ENCODE results near the gene ARHGEF40. TPM values are rescaled to one million over a fixed set of nuclear protein-coding genes. Genes with fewer than 3 reads are reported as not detected.

The ARHGEF40 gene
- polyA plus RNA-seq, 1 experiment = 62.7 TPM

- Histone ChIP-seq H3K27me3 (ENCODE audit: control insufficient read depth, insufficient read depth, low read length) (no peaks in the 10 kb centered on the region), H3K36me3 (ENCODE audit: control insufficient read depth, insufficient read depth, low read length) (peaks cover 7% of the 10 kb centered on the region), H3K4me3 (ENCODE audit: low read depth, low read length) (no peak overlapping the region)
- TF ChIP-seq CTCF (IDR thresholded peaks at IDR 0.05; ENCODE audit: insufficient read depth, low read depth, low read length) = no peak
- CTCF ChIA-PET = interaction anchor here (0.6 to 7.8 kb wide), 16 partner anchors 7 to 650 kb away, joined by 3 to 202 read pairs (median 27); partner anchors contain the start of genes ARHGEF40, RNASE13, SLC39A2 and TMEM253
- POLR2A ChIA-PET = no interaction called here
- DNase-seq (ENCODE audit: low read depth) = no peak
Observed at GRCh38 chr14:21090940-21091663, 21.0 kb downstream of the ARHGEF40 start.

- DNase-seq (ENCODE audit: low read depth) = no peak
- POLR2A ChIA-PET = interaction anchor here (1.0 kb wide), 1 partner anchor 24 kb away, joined by 3 read pairs; no protein-coding TSS in a partner anchor
- no peak for TF ChIP-seq CTCF (IDR thresholded peaks at IDR 0.05; ENCODE audit: insufficient read depth, low read depth, low read length)
- CTCF ChIA-PET = interaction anchor here (0.6 to 7.8 kb wide), 29 partner anchors 8 to 729 kb away, joined by 3 to 202 read pairs (median 6); partner anchors contain the start of genes ARHGEF40, RNASE13, RNASE8 and SLC39A2
- Histone ChIP-seq H3K27me3 (ENCODE audit: control insufficient read depth, insufficient read depth, low read length) (no peaks in the 10 kb centered on the region), H3K36me3 (ENCODE audit: control insufficient read depth, insufficient read depth, low read length) (peaks cover 7% of the 10 kb centered on the region), H3K4me3 (ENCODE audit: low read depth, low read length) (no peak overlapping the region)
Observed at GRCh38 chr14:21091821-21092272, 21.7 kb downstream of the ARHGEF40 start.

- POLR2A ChIA-PET = interaction anchor here (1.0 kb wide), 1 partner anchor 24 kb away, joined by 3 read pairs; no protein-coding TSS in a partner anchor
- DNase-seq (ENCODE audit: low read depth) = no peak
- peaks cover 7% of the 10 kb centered on the region for H3K36me3 ChIP-seq (ENCODE audit: control insufficient read depth, insufficient read depth, low read length)
- H3K27me3 ChIP-seq (ENCODE audit: control insufficient read depth, insufficient read depth, low read length) = no peaks in the 10 kb centered on the region
- H3K4me3 ChIP-seq (ENCODE audit: low read depth, low read length) = no peak overlapping the region
- TF ChIP-seq CTCF (IDR thresholded peaks at IDR 0.05; ENCODE audit: insufficient read depth, low read depth, low read length) = peak; percentile 100
- CTCF ChIA-PET = interaction anchor here (0.6 to 7.8 kb wide), 31 partner anchors 8 to 730 kb away, joined by 3 to 202 read pairs (median 5); partner anchors contain the start of genes ARHGEF40, RNASE13, RNASE8 and SLC39A2
Observed at GRCh38 chr14:21092273-21093011, 22.3 kb downstream of the ARHGEF40 start.

GRCh38 chr14:21093018-21093417 lies 22.9 kb downstream of the ARHGEF40 start:
- POLR2A ChIA-PET = interaction anchor here (0.5 kb wide), 1 partner anchor 21 kb away, joined by 8 read pairs; no protein-coding TSS in a partner anchor
- no peak for DNase-seq (ENCODE audit: low read depth)
- no peak for TF ChIP-seq CTCF (IDR thresholded peaks at IDR 0.05; ENCODE audit: insufficient read depth, low read depth, low read length)

More at GRCh38 chr14:21093018-21093417, 22.9 kb downstream of the ARHGEF40 start:
- Histone ChIP-seq H3K4me3 (ENCODE audit: low read depth, low read length) (no peak overlapping the region), H3K27me3 (ENCODE audit: control insufficient read depth, insufficient read depth, low read length) (no peaks in the 10 kb centered on the region), H3K36me3 (ENCODE audit: control insufficient read depth, insufficient read depth, low read length) (peaks cover 7% of the 10 kb centered on the region)
- CTCF ChIA-PET = interaction anchor here (0.8 to 7.8 kb wide), 27 partner anchors 9 to 730 kb away, joined by 3 to 202 read pairs (median 8); partner anchors contain the start of genes ARHGEF40, RNASE13, RNASE8 and SLC39A2
